ENCODE measurements around the gene SORCS3. TPM values are rescaled to one million over a fixed set of nuclear protein-coding genes. Genes with fewer than 3 reads are reported as not detected.
A peak's percentile ranks its signal among the peaks of the same experiment; 100 is the strongest.

SORCS3 gene
- total RNA-seq, 1 experiment from 2014 or later, result not detected

DNA sequence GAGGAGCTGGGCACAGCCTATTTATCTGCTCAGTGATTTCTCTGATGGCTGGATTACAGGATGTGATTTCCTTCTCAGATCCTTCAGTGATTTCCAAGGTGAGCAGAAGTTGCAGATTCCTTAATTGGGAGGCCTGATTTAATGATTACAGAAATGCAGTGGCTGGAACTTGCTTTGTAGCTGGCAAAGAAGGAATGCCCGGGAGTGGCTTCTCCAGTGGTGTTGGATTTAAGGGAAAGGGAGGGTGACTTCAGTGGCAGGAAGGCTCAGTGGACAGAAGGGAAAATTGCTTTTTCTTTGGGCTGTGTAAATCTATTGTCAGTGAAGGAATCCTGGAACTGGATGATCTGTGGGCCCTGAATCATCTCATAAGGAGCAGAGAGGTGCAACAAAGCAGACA is 5.1 kb downstream of the SORCS3 start:
- no peak for DNase-seq (ENCODE audit: low read depth)

- DNase-seq (ENCODE audit: low read depth), result no peak
These were observed 7.3 kb downstream of the SORCS3 start for GRCh38 chr10:104648421-104648820.

GRCh38 chr10:104650072-104650471 is 9.0 kb downstream of the SORCS3 start:
- DNase-seq (ENCODE audit: low read depth), result peak; percentile 10

GRCh38 chr10:104650635-104651331 is 9.7 kb downstream of the SORCS3 start:
- no peak for DNase-seq (ENCODE audit: low read depth)

DNA sequence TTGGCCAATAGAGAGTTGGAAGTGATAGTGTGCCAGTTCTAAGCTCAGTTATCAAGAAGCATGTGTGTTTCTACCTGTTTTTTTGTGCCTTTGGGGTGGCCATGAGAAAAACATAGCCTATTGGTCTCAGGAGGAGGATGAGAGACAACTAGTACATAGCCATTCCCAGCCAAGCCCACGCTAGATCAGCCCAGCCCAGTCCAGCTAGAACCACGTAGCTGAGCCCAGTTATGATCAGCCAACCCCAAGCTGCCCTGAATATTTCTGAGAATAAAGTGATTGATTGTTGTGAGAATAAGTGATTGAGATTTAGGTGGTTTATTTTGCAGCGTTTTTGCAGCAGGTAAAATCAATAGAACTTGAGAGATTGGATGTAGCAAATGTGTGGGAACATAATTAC is 15.9 kb downstream of the SORCS3 start:
- DNase-seq (ENCODE audit: low read depth), result no peak

DNA sequence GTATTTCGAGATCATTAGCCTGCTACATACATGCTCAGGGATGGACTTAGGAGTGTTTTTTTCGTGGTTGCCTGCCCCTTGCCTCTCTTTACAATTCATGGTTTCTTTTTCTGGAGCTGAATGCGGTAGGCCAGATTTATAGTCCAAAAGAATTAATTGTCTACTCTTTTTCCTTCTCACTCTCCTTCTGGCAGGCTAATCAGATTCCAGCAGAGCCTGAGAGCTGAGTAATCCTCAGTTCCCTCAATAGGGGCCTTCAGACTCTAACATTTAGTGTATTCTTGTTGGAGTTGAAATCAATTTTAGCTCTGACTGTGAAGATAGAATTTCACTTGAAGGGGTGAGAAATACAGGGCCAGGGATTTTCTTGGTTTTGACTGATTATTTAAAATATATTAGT is 16.4 kb downstream of the SORCS3 start:
- DNase-seq (ENCODE audit: low read depth), result no peak

- no peak for DNase-seq (ENCODE audit: low read depth)
These were observed 17.0 kb downstream of the SORCS3 start for GRCh38 chr10:104658067-104658466.

- DNase-seq (ENCODE audit: low read depth), result no peak
These were observed 18.7 kb downstream of the SORCS3 start for GRCh38 chr10:104659809-104660208.

DNA sequence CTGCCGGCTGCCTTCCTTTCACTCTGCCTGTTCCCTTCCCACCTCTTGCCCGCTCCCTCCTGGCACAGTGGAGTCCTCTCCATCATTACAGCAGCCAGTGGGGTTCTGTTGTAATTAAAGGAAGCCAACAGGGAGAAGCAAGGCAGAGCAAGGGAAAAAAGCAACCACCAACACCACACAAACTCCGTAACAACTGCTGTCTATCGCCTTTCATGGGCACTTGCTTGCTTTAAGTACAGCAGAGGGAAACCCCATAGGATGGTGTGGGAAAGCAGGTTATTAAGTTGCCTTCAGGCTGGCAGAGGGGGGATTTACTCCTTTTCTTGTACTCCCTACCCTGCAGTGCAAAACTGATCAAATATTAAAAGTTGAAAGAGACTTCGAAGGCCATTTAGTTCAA is 22.0 kb downstream of the SORCS3 start:
- DNase-seq (ENCODE audit: low read depth), result no peak

GRCh38 chr10:104663563-104663962 is 22.5 kb downstream of the SORCS3 start:
- DNase-seq (ENCODE audit: low read depth), result no peak

DNA sequence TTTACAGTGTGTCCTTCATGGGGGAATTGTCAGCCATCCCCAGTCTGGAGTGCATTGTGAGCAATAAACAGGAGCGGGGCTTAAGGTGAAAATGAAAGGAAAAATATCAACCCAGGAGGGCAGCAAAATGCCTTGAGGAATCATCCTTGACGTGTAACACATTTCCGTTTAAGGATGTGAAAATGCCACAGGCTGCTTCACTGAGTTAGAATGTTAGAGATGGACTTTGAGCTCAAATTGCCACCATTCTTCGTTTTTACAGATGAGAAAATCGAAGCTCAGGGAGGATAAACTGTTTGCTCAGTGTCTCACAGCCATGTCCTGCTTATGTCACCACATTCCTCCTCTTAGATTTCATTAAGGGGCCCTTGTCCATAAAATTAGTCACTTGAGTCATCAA is 23.1 kb downstream of the SORCS3 start:
- peak; percentile 25 for DNase-seq (ENCODE audit: low read depth)

DNA sequence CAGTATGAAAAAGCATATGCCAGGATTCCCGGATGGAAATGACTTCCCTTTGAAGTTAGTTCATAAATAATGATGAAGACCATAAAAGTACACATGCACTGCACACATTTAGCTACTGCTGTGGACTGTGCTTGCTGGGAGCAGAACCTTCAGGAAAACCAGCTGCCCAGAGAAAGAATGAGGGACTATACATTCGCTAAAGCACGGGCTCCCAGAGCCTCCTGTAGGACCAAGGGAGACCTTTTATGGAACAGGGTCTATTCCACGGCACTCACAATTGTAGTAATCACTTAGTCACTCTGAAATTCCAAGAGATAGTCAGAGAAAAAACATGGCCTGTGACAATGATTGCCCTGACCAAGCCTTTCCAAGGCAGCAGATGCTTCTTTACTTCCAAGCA is 24.1 kb downstream of the SORCS3 start:
- DNase-seq (ENCODE audit: low read depth), result no peak

DNA sequence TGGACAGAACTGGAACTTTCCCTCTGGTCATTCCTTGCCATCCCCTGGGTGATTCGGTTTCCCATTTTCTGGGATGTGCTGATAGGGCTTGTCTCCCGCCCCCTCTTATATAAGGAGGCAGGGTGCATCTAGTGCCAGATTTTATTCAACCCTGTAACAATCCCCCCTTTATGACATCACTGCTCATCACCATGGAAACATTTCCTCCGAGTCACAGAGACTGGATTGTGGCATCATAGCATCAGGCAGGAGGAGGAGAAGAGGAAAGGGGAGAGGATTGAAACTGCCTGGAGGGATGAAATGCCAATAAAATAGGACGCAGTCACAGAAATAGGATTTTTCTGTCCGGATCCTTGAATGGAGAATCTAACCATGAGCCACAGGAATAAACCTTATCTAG is 25.0 kb downstream of the SORCS3 start:
- no peak for DNase-seq (ENCODE audit: low read depth)

GRCh38 chr10:104676874-104677273 is 35.8 kb downstream of the SORCS3 start:
- no peak for DNase-seq (ENCODE audit: low read depth)

- DNase-seq (ENCODE audit: low read depth), result peak; percentile 9
These were observed 37.6 kb downstream of the SORCS3 start for GRCh38 chr10:104678658-104679057.

GRCh38 chr10:104680467-104681401 is 39.6 kb downstream of the SORCS3 start:
- DNase-seq (ENCODE audit: low read depth), result no peak

DNA sequence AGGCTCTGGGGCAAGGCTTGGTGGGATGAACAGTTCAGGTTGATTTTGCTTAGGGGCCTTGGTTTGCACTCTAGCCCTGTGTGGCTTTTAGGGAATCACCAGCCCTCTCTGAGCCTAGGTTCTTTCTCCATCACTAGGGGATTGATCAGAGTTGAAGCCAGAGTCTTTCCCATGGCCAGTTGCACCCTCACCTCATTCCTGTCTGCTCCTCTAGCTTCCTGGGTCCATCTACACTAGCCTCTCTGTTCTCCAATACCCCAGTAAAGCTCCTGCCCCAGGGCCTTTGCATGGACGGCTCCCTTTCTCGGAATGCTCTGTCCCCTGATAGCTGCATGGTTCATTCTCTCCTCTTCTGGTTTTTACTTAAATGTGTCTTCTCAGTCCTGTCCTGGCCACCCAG is 40.4 kb downstream of the SORCS3 start:
- DNase-seq (ENCODE audit: low read depth), result no peak

GRCh38 chr10:104683567-104683966 is 42.5 kb downstream of the SORCS3 start:
- DNase-seq (ENCODE audit: low read depth), result no peak

DNA sequence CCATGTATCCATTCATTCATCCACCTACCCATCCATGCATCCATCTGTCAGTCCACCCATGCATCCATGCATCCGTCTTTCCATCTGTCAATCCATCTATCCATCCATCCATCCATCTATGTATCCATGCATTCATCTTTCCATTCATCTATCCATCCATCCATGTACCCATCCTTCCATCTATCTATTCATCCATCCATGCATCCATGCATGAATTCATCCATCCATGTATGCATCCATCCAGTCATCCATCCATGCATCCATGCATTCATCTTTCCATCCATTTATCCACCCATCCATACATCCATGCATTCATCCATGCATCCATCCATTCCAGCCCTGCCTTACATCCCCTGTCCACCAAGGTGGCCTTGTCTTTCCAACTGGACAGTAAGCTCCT is 45.7 kb downstream of the SORCS3 start:
- no peak for DNase-seq (ENCODE audit: low read depth)

- no peak for DNase-seq (ENCODE audit: low read depth)
These were observed 47.4 kb downstream of the SORCS3 start for GRCh38 chr10:104688251-104689042.

- DNase-seq (ENCODE audit: low read depth), result no peak
These were observed 48.0 kb downstream of the SORCS3 start for GRCh38 chr10:104689105-104689504.

- DNase-seq (ENCODE audit: low read depth), result no peak
These were observed 48.5 kb downstream of the SORCS3 start for GRCh38 chr10:104689547-104689946.
